GM18526 (cell line): ENCODE results near the gene ZCWPW2.

Experiments used
- POLR2A ChIP-seq: IDR thresholded peaks from 3 replicates; pipeline ENCODE4 v1.6.1; 2011; ENCODE audit not compliant: insufficient read length; ENCODE audit errors: extremely low read depth

The ZCWPW2 gene

GRCh38 chr3:28345690-28346089 is 2.8 kb upstream of the ZCWPW2 start:
- no peak for TF ChIP-seq POLR2A

GRCh38 chr3:28347374-28348264 is 902 bp upstream of the ZCWPW2 start:
- no peak for TF ChIP-seq POLR2A

- TF ChIP-seq POLR2A = no peak
Observed at GRCh38 chr3:28348265-28348628, 274 bp upstream of the ZCWPW2 start.

GRCh38 chr3:28349469-28350000 is 1.0 kb downstream of the ZCWPW2 start:
- no peak for TF ChIP-seq POLR2A

GRCh38 chr3:28376424-28376823 is 27.9 kb downstream of the ZCWPW2 start:
- no peak for TF ChIP-seq POLR2A

- no peak for TF ChIP-seq POLR2A
Observed at GRCh38 chr3:28386049-28386448, 37.5 kb downstream of the ZCWPW2 start.

- no peak for TF ChIP-seq POLR2A
Observed at GRCh38 chr3:28388978-28389377, 40.5 kb downstream of the ZCWPW2 start.

- no peak for TF ChIP-seq POLR2A
Observed at GRCh38 chr3:28399206-28399605, 50.7 kb downstream of the ZCWPW2 start.

GRCh38 chr3:28406241-28406640 is 57.7 kb downstream of the ZCWPW2 start:
- TF ChIP-seq POLR2A = no peak

- no peak for TF ChIP-seq POLR2A
Observed at GRCh38 chr3:28449398-28449797, 100.9 kb downstream of the ZCWPW2 start.

GRCh38 chr3:28462866-28463265 is 114.3 kb downstream of the ZCWPW2 start:
- no peak for TF ChIP-seq POLR2A

GRCh38 chr3:28467414-28467813 is 118.9 kb downstream of the ZCWPW2 start:
- TF ChIP-seq POLR2A = no peak

GRCh38 chr3:28476194-28476593 is 127.7 kb downstream of the ZCWPW2 start:
- no peak for TF ChIP-seq POLR2A

GRCh38 chr3:28476764-28477163 is 128.2 kb downstream of the ZCWPW2 start:
- TF ChIP-seq POLR2A = no peak

GRCh38 chr3:28485164-28485563 is 136.6 kb downstream of the ZCWPW2 start:
- TF ChIP-seq POLR2A = no peak

- TF ChIP-seq POLR2A = no peak
Observed at GRCh38 chr3:28495301-28495700, 146.8 kb downstream of the ZCWPW2 start.
